ENCODE data around the gene TRIM44.

TRIM44 gene

GRCh38 chr11:35672608-35673007, 10.0 kb downstream of the TRIM44 start:
- H3K4me3 ChIP-seq (ENCODE audit: low read depth, low read length): no peak overlapping the region
- DNase-seq (ENCODE audit: low read depth): no peak
- TF ChIP-seq MYC (IDR thresholded peaks at IDR 0.05; ENCODE audit: low read depth, low read length) (no peak), MAX (IDR thresholded peaks at IDR 0.05; ENCODE audit: low read depth, low read length) (no peak), CTCF (IDR thresholded peaks at IDR 0.05; ENCODE audit: low read depth, low read length) (no peak), POLR2A (IDR thresholded peaks at IDR 0.05; ENCODE audit: extremely low read depth, insufficient read length) (no peak)

DNA sequence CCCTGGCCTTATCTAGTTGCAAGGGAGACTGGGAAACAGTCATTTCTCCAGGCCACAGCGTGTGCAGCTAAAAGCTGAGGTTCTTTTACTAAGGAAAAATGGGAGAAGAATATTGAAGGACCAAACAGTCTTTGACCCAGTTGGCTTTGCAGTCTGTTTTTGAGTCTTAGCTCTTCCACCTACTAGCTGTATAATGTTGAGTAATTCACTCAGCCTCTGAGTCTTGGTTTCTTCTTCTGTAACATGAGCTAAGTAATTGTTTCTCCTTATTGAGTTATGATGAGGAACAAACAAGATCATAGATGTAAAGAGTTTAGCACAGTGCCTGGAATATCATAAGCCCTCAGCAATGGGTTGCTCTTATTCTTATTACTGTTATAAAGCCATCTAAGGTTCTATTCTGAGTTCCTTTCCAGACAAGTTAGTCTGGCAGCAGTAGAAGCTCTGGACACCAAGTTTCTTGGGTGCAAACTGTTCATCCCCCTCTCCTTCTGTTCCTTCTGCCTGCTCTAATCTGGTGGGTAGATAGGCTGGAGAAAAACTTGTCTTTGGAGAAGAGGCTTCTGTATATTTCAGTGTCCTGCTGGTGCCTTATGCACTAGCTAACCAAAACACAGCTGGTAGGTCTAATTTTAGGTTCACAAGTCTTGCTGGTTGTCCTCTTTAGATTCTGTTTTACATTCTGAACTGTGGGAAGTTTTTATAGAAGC, 13.5 kb downstream of the TRIM44 start:
- DNase-seq (ENCODE audit: low read depth): no peak
- no peak overlapping the region for H3K4me3 ChIP-seq (ENCODE audit: low read depth, low read length)
- TF ChIP-seq MAX (IDR thresholded peaks at IDR 0.05; ENCODE audit: low read depth, low read length) (no peak), CTCF (IDR thresholded peaks at IDR 0.05; ENCODE audit: low read depth, low read length) (no peak), MYC (IDR thresholded peaks at IDR 0.05; ENCODE audit: low read depth, low read length) (no peak), POLR2A (IDR thresholded peaks at IDR 0.05; ENCODE audit: extremely low read depth, insufficient read length) (no peak)

DNA sequence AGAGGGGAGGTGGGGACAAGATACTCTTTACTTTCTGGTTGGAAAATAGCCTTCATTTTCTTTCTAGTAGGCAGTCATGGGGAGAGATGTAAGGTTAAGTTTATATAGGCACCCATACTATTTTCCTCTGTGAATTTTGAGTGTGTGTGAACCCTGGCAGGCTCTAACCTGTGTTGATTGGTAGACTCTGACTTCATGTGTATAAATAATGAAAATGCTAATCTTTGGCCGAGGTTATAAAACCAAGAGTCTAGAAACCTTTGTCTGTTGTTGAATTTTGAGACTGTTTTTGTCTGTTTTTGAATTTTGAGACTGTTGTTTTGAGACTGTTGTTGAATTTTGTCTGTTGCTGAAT, 14.0 kb downstream of the TRIM44 start:
- TF ChIP-seq POLR2A (IDR thresholded peaks at IDR 0.05; ENCODE audit: extremely low read depth, insufficient read length) (no peak), MAX (IDR thresholded peaks at IDR 0.05; ENCODE audit: low read depth, low read length) (no peak), MYC (IDR thresholded peaks at IDR 0.05; ENCODE audit: low read depth, low read length) (no peak), CTCF (IDR thresholded peaks at IDR 0.05; ENCODE audit: low read depth, low read length) (no peak)
- no peak overlapping the region for H3K4me3 ChIP-seq (ENCODE audit: low read depth, low read length)
- no peak for DNase-seq (ENCODE audit: low read depth)

DNA sequence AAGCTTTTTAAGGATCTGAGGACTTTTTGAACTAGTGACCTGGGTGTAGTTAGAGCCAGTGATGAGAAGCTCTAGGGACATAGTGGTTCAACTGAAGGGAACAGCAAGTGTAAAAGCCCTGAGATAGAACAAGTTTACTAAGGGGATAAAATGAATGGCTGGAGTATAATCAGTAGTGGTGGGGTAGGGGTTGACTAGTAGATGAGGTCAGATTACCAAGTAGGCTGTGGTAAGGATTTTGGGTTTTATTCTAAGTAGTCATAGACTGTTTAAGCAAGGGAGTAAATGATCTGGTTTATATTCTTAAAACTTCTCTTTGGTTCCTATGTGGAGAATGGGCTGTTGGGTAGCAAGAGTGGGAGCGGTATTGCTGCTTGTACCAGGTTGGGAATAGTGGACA, 15.3 kb downstream of the TRIM44 start:
- no peak for DNase-seq (ENCODE audit: low read depth)
- H3K4me3 ChIP-seq (ENCODE audit: low read depth, low read length): no peak overlapping the region
- TF ChIP-seq MYC (IDR thresholded peaks at IDR 0.05; ENCODE audit: low read depth, low read length): no peak
- TF ChIP-seq CTCF (IDR thresholded peaks at IDR 0.05; ENCODE audit: low read depth, low read length): no peak
- TF ChIP-seq POLR2A (IDR thresholded peaks at IDR 0.05; ENCODE audit: extremely low read depth, insufficient read length): no peak
- no peak for TF ChIP-seq MAX (IDR thresholded peaks at IDR 0.05; ENCODE audit: low read depth, low read length)

DNA sequence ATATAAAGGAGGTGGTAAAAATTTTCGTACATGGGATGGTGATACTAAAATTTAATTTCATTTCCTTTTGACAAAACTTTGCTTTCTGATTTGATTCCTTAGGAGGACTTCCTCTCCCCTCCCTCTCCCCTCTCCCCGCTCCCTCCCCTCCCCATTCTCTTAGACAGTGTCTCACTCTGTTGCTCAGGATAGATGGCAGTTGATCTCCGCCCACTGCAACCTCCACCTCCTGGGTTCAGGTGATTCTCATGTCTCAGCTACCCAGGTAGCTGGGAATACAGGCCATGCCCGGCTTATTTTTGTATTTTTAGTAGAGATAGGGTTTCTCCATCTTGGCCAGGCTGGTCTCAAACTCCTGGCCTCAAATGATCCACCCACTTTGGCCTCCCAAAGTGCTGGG, 15.9 kb downstream of the TRIM44 start:
- TF ChIP-seq POLR2A (IDR thresholded peaks at IDR 0.05; ENCODE audit: extremely low read depth, insufficient read length): no peak
- TF ChIP-seq CTCF (IDR thresholded peaks at IDR 0.05; ENCODE audit: low read depth, low read length): no peak
- no peak for TF ChIP-seq MAX (IDR thresholded peaks at IDR 0.05; ENCODE audit: low read depth, low read length)
- TF ChIP-seq MYC (IDR thresholded peaks at IDR 0.05; ENCODE audit: low read depth, low read length): no peak
- no peak overlapping the region for H3K4me3 ChIP-seq (ENCODE audit: low read depth, low read length)
- DNase-seq (ENCODE audit: low read depth): no peak
